Measurements from ENCODE around the gene NIBAN1.

Gene NIBAN1

DNA sequence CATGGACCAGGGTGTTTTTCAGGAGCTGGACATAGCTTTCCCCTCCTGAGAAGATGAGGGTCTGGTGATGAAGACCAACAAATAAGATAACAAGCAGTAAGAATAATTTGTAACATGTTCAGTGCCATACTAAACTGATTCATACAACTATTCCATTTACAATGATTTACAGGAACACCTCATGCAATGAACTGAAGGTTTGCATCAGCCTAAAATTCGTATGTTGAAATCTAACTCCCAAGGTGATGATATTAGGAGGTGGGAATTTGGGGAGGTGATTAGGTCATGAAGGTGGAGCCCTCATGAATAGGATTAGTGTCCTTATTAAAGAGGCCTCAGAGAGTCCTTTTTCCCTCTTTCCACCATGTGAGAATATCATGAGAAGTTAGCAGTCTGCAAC is 15.9 kb upstream of the NIBAN1 start:
- no peak for DNase-seq (ENCODE audit: low spot score in 2 of 2)
- H3K36me3 Mint-ChIP-seq (ENCODE audit: insufficient read depth) = no peaks in the 10 kb centered on the region
- no peak for ATAC-seq (replicated peaks; ENCODE audit: extremely low read depth, poor library complexity, severe bottlenecking)
- H3K4me3 Mint-ChIP-seq = no peak overlapping the region
- no peaks in the 10 kb centered on the region for H3K4me1 Mint-ChIP-seq
- no peak overlapping the region for H3K27ac Mint-ChIP-seq (ENCODE audit: low read depth)
- H3K9me3 Mint-ChIP-seq = peaks cover 6% of the 10 kb centered on the region
- H3K27me3 Mint-ChIP-seq = peaks cover 19% of the 10 kb centered on the region

DNA sequence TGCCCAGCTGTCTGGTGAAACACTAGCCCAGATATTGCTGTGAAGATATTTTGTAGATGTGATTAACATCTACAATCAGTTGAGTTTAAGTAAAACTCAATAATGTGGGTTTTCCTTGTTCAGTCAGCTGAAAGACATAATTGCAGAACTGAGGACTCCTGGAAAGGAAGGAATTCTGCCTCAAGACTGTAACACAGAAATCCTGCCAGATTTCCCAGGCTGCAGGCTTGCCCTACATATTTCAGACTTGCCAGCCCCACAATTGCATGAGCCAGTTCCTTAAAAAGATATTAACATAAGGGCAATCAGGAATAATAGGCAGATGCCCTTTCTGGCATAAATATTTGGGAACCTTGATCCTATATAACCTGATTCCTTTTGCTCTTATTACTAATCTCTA is 14.2 kb upstream of the NIBAN1 start:
- no peaks in the 10 kb centered on the region for H3K4me1 Mint-ChIP-seq

DNA sequence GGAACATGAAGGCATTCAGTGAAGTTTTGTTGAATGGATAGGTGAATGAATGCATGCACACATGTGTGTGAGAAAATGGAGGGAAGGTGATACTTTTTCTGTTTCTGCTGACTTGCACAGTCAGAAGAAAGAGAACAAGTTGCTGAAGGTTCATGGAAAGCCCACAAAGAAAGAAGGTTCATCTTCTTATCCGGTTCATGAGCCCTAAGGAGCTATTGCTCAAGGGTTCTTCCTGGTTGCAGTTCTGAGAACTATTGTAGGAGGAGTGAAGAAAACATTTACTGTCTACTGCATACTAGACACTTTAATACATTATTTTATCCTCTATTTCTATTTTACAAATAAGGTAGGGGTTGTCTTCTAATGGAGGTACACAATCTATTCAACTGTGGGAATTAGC is 13.4 kb upstream of the NIBAN1 start:
- Mint-ChIP-seq H3K4me1 (no peaks in the 10 kb centered on the region), H3K4me3 (no peak overlapping the region), H3K27me3 (peaks cover 15% of the 10 kb centered on the region), H3K36me3 (ENCODE audit: insufficient read depth) (no peaks in the 10 kb centered on the region), H3K27ac (ENCODE audit: low read depth) (no peak overlapping the region), H3K9me3 (no peaks in the 10 kb centered on the region)
- DNase-seq (ENCODE audit: low spot score in 2 of 2) (no peak), ATAC-seq (replicated peaks; ENCODE audit: extremely low read depth, poor library complexity, severe bottlenecking) (no peak)

More for the DNA sequence above, 14.2 kb upstream of the NIBAN1 start:
- ATAC-seq (replicated peaks; ENCODE audit: extremely low read depth, poor library complexity, severe bottlenecking) (no peak), DNase-seq (ENCODE audit: low spot score in 2 of 2) (no peak)
- no peak overlapping the region for H3K27ac Mint-ChIP-seq (ENCODE audit: low read depth)
- H3K36me3 Mint-ChIP-seq (ENCODE audit: insufficient read depth) = no peaks in the 10 kb centered on the region
- no peaks in the 10 kb centered on the region for H3K9me3 Mint-ChIP-seq
- no peak overlapping the region for H3K4me3 Mint-ChIP-seq
- peaks cover 19% of the 10 kb centered on the region for H3K27me3 Mint-ChIP-seq

DNA sequence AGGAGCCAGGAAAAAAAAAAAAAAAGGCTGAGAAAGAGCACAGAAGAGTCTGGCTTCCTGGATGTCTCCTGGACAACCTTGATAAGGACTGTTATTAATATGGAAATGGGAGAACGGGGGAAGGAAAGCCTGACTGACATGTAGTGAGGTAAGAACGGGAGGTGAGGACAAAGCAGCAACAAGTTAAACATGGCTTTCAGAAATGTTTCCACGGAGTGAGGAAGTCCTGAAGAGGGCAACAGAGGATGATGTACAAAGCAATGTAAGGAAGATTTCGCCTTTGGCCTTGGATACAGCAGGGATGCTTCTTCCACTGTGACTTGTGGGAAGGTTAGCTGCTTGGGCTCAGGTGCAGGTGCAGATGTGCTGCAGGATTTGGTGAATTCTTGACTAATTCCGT is 11.9 kb upstream of the NIBAN1 start:
- H3K27ac Mint-ChIP-seq (ENCODE audit: low read depth) = no peak overlapping the region
- H3K36me3 Mint-ChIP-seq (ENCODE audit: insufficient read depth) = no peaks in the 10 kb centered on the region
- no peak overlapping the region for H3K4me3 Mint-ChIP-seq
- peaks cover 7% of the 10 kb centered on the region for H3K27me3 Mint-ChIP-seq
- DNase-seq (ENCODE audit: low spot score in 2 of 2) (no peak), ATAC-seq (replicated peaks; ENCODE audit: extremely low read depth, poor library complexity, severe bottlenecking) (no peak)
- H3K4me1 Mint-ChIP-seq = peaks cover 5% of the 10 kb centered on the region
- no peaks in the 10 kb centered on the region for H3K9me3 Mint-ChIP-seq

DNA sequence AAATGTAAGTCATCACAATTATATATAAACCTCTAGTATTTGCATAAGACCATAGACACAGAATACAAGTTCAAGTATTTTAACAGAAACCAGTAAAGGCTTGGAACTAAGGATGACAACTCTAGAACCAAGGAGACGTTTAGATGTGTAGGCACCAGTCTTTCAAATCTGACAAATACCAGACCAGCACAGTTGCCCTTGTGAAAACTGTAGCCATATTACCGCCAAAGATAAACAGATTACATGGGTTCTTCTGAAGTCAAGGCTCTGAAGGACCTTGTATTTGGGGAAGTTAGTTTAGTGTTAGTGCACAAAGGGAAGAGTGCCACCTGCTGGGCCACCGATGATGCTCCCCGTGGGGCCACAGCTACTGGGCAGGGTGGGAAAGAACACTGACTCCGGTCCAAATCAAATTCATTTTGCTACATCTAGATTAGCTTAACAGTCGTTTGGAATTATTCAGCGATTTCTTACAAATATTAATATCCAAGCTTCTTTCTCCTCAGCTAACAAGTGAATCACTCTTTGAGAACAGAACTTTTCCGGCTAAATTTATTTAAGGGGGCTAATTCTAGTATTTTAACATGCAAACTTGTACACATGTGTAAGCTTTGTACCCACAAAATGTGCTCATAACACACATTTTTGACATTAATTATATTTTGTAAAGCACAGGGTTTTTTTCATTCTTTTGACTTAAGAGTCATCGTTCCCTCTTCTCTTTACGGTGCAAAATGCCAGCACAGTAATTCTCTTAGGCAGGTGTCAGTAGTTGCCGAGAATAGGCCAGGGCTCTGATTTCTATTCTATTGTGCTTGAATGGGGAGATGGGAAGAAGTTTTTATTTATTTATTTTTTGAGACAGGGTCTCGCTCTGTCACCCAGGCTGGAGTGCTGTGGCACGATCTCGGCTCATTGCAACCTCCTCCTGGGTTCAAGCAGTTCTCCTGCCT is 8.0 kb upstream of the NIBAN1 start:
- peak; percentile 98 for ATAC-seq (replicated peaks; ENCODE audit: extremely low read depth, poor library complexity, severe bottlenecking)

DNA sequence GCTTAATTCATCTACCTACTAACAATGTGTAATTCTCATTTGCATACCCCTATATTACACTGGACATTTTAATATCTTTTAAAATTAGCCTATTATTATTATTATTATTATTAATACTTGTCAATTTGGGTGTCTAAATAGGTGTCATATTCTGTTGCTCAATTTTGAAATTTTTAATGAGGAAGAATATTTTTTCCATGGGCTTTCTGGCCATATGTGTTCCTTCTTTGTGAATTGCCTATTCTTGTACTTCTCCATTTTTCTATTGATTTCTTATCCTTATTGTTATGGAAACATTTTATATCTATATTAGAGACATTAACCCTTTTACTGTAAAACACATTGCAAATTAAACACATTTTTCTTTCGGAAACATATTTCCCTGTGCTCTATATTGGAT is 6.4 kb upstream of the NIBAN1 start:
- no peaks in the 10 kb centered on the region for H3K9me3 Mint-ChIP-seq
- H3K27me3 Mint-ChIP-seq = peaks cover 3% of the 10 kb centered on the region
- DNase-seq (ENCODE audit: low spot score in 2 of 2) (no peak), ATAC-seq (replicated peaks; ENCODE audit: extremely low read depth, poor library complexity, severe bottlenecking) (no peak)
- H3K36me3 Mint-ChIP-seq (ENCODE audit: insufficient read depth) = no peaks in the 10 kb centered on the region
- H3K27ac Mint-ChIP-seq (ENCODE audit: low read depth) = no peak overlapping the region
- H3K4me1 Mint-ChIP-seq = peaks cover 9% of the 10 kb centered on the region
- no peak overlapping the region for H3K4me3 Mint-ChIP-seq

More for the DNA sequence above, 8.0 kb upstream of the NIBAN1 start:
- Mint-ChIP-seq H3K4me1 (peaks cover 5% of the 10 kb centered on the region), H3K9me3 (no peaks in the 10 kb centered on the region), H3K27ac (ENCODE audit: low read depth) (no peak overlapping the region), H3K36me3 (ENCODE audit: insufficient read depth) (no peaks in the 10 kb centered on the region), H3K4me3 (no peak overlapping the region), H3K27me3 (peaks cover 7% of the 10 kb centered on the region)
- DNase-seq (ENCODE audit: low spot score in 2 of 2) = peak; percentile 62 to 71

DNA sequence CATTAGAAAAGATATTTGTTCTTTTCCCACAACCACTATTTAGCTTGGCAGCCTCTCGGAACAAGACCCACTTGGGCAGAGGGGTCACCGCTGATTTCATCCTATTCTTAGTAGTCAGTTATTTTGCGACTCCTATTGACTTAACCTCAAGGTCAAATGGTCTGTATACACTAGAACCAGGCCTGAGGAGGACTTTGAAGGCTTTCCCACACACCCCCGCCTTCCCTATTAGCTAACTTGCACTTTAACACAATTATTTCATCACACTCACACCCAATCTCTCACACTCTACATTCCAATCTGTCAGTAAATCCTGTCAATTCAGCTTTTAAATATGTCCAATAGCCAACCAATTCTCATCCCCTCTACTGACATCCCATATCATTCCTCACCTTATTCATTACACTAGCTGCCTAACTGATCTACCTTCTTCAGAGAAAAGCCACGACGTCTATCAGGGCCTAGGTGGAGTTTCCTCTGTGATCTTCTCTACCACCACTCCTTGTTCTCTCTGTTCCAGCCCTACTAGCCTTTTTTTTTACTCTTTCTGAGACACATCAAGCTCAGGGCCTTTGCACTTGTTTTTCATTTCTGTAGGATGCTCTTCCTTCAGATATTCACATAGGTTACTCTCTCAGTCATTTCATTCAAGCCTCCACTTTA is 1.0 kb upstream of the NIBAN1 start:
- peak overlapping the region; percentile 61 for H3K4me3 Mint-ChIP-seq
- peaks cover 28% of the 10 kb centered on the region for H3K36me3 Mint-ChIP-seq (ENCODE audit: insufficient read depth)
- no peak for DNase-seq (ENCODE audit: low spot score in 2 of 2)
- H3K27me3 Mint-ChIP-seq = no peaks in the 10 kb centered on the region
- H3K27ac Mint-ChIP-seq (ENCODE audit: low read depth) = peak overlapping the region; percentile 80
- no peaks in the 10 kb centered on the region for H3K9me3 Mint-ChIP-seq
- ATAC-seq (replicated peaks; ENCODE audit: extremely low read depth, poor library complexity, severe bottlenecking) = peak; percentile 22
- H3K4me1 Mint-ChIP-seq = peaks cover 37% of the 10 kb centered on the region

DNA sequence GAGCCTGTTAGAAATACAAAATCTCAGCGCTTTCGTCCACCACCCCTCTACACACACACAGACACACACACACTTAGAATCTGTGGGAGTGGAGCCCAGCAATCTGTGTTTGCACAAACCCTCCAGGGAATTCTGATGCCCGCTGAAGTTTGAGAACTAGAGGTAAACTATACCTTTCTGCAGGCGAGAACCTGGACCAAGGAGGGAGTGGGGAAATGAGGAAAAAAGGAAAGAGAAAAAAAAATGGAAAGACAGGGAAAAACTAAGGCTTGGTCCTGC is 468 bp upstream of the NIBAN1 start:
- H3K36me3 Mint-ChIP-seq (ENCODE audit: insufficient read depth) = peaks cover 30% of the 10 kb centered on the region
- no peaks in the 10 kb centered on the region for H3K27me3 Mint-ChIP-seq
- H3K9me3 Mint-ChIP-seq = no peaks in the 10 kb centered on the region
- H3K4me3 Mint-ChIP-seq = peak overlapping the region; percentile 61
- H3K27ac Mint-ChIP-seq (ENCODE audit: low read depth) = peak overlapping the region; percentile 80
- ATAC-seq (replicated peaks; ENCODE audit: extremely low read depth, poor library complexity, severe bottlenecking) (no peak), DNase-seq (ENCODE audit: low spot score in 2 of 2) (no peak)
- H3K4me1 Mint-ChIP-seq = peaks cover 42% of the 10 kb centered on the region

DNA sequence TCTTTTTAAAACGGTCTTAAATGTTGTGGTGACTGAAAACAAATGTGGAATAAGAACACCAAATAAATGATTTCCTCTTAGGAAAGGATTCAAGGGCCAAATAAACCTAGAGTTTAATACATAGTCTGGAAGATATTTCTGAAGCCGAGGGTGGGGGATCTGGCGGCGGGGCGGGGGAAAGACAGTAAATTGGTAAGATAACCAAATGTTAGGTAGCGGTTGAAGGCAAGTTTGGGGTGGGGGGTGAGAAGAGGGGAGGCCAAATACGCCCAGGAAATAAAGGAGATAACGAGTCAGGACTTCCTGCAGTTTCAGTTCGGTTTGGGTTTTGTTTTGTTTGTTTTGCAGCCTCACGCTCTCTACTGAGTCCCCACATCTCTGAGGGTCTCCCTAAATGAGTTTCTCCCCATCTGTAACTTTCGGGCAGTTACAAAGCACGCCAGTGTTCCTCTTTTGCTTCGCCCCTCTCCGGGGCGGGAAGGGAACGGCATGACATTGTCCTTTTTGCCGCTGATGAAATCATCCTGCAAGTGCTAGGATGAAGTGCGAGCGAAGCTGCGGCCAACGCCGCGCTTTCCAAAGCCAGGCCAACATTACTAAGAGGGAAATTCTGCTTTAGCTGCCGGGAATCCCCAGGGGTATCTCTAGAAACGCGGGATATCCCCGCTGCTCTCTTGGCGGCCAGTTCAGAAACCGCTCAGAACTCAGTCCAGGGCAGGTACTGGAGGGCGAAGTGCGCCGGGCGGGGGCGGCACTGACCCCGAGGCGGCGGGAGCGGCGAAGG is 844 bp downstream of the NIBAN1 start:
- Mint-ChIP-seq H3K9me3 (no peaks in the 10 kb centered on the region), H3K27me3 (no peaks in the 10 kb centered on the region), H3K4me1 (peaks cover 54% of the 10 kb centered on the region), H3K4me3 (peak overlapping the region; percentile 61), H3K36me3 (ENCODE audit: insufficient read depth) (peaks cover 32% of the 10 kb centered on the region), H3K27ac (ENCODE audit: low read depth) (peak overlapping the region; percentile 80)
- ATAC-seq (replicated peaks; ENCODE audit: extremely low read depth, poor library complexity, severe bottlenecking) (peak; percentile 48), DNase-seq (ENCODE audit: low spot score in 2 of 2) (peak in 1 of 2 donors; percentile 41)

DNA sequence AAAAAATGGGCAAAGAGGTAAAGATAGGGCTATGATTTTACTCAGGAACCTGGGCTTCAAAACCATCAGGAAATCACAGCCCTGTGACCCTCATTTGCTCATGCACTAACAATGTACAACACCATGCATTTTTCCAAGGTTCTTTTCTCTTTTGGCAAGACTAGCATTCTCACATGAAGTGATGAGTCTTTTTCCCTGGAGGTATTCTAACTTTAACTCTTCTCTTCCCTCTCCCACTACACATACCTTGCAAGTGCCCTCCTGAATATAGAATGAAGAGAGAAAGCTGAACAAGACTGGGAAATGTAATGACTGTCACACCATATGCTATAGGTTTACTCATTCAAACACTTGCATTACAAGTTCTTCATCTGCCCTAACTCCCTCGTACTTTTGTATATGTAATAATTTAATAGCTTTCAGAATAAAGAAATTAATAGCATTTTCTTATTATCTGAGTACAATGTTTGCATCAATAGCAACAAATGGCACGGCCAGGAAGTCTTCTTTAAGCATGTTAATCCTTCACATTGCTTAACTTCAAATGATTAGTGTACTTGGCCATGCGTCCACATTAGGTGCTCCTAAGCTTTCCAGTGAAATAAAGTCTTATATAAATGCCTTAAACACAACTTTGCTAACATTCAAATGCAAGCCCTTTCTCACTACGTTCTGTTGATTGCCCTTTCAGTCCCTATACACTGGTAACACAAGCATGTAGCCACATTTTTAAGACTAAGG is 1.8 kb downstream of the NIBAN1 start:
- peaks cover 58% of the 10 kb centered on the region for H3K4me1 Mint-ChIP-seq
- H3K27me3 Mint-ChIP-seq = no peaks in the 10 kb centered on the region
- ATAC-seq (replicated peaks; ENCODE audit: extremely low read depth, poor library complexity, severe bottlenecking) (no peak), DNase-seq (ENCODE audit: low spot score in 2 of 2) (no peak)
- H3K9me3 Mint-ChIP-seq = no peaks in the 10 kb centered on the region
- peaks cover 37% of the 10 kb centered on the region for H3K36me3 Mint-ChIP-seq (ENCODE audit: insufficient read depth)
- H3K27ac Mint-ChIP-seq (ENCODE audit: low read depth) = peak overlapping the region; percentile 80
- peak overlapping the region; percentile 61 for H3K4me3 Mint-ChIP-seq

DNA sequence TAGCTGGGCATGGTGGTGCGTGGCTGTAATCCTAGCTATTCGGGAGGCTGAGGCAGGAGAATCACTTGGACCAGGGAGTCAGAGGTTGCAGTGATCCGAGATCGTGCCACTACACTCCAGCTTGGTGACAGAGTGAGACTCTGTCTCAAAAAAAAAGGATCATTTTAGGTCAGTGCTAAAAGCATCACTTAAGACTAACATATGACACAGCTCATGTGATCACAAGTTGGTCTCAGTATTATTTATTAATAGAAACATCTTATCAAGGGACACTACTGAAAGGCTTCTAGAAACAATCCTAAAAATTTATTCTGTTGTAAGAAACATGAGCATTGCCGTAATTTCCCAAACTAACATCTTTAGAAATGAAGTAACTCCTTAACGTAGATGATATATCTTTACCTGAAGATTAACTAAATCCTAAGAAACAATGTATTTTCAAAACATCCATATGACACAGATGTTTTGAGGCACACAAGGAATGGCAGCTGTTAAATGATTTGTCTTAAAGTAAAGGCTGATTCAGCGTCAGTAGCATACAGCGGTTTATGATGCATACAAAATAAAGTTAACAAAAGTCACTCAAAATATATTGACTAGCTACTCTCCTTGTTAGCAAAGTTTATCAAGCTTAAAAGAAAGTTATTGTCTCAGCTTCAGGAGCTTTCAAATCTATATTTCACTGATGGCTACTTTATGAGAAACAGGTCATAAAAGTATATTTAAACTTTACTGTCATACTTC is 2.6 kb downstream of the NIBAN1 start:
- DNase-seq (ENCODE audit: low spot score in 2 of 2) (no peak), ATAC-seq (replicated peaks; ENCODE audit: extremely low read depth, poor library complexity, severe bottlenecking) (no peak)
- Mint-ChIP-seq H3K4me1 (peaks cover 65% of the 10 kb centered on the region), H3K27ac (ENCODE audit: low read depth) (peak overlapping the region; percentile 87), H3K27me3 (no peaks in the 10 kb centered on the region), H3K9me3 (no peaks in the 10 kb centered on the region), H3K36me3 (ENCODE audit: insufficient read depth) (peaks cover 37% of the 10 kb centered on the region), H3K4me3 (peak overlapping the region; percentile 66)
